Tibial nerve (tissue), 3 donors: ENCODE measurements around the gene CHORDC1.

Source experiments
- CTCF ChIP-seq, 5 experiments: fragments of 200-600 bp in 3 of 5; fragments of 450-650 bp in 2 of 5; sonication (generic) in 3 of 5; IDR thresholded peaks; one replicate each; pipeline ENCODE4 v1.5.1; 2016 to 2019; ENCODE audit warnings: antibody characterized with exemption in 5 of 5, mild to moderate bottlenecking in 3 of 5, moderate library complexity in 2 of 5
- POLR2A ChIP-seq, 2 donors: fragments of 450-650 bp; IDR thresholded peaks; one replicate each; pipeline ENCODE4 v1.6.1; 2017; ENCODE audit warnings: antibody characterized with exemption in 2 of 2, mild to moderate bottlenecking in 2 of 2, moderate library complexity in 2 of 2

GRCh38 chr11:90243534-90243933 lies 20.7 kb upstream of the CHORDC1 start:
- TF ChIP-seq CTCF (IDR thresholded peaks at IDR 0.05) (no peak), POLR2A (IDR thresholded peaks at IDR 0.05) (no peak)
